MM.1S (cell line): Measurements from ENCODE around the gene PIK3C3.

ENCODE experiments used
- DNase-seq: peaks from one replicate; pipeline ENCODE4 v3.0.0-alpha.2; 2015
- H2AFZ ChIP-seq: fragments of 300-600 bp; sonication (generic); 2 replicates; pipeline ENCODE4 v1.6.0; 2016; ENCODE audit warnings: antibody characterized with exemption, low read length
- H3F3A ChIP-seq: fragments of 300-600 bp; sonication (generic); 2 replicates; pipeline ENCODE4 v1.6.1; 2016; ENCODE audit warnings: mild to moderate bottlenecking, antibody characterized with exemption, low read length, moderate library complexity, mixed read lengths; ENCODE audit not compliant: insufficient read depth
- H3K27ac ChIP-seq: fragments of 300-600 bp; sonication (generic); 2 replicates; pipeline ENCODE4 v1.5.1; 2016; ENCODE audit warnings: mild to moderate bottlenecking, low read length
- H3K27me3 ChIP-seq: fragments of 300-600 bp; sonication (generic); replicated peaks from 2 replicates; pipeline ENCODE4 v1.6.0; 2016; ENCODE audit warnings: low read length; ENCODE audit not compliant: insufficient read depth
- H3K36me3 ChIP-seq: fragments of 300-600 bp; sonication (generic); replicated peaks from 2 replicates; pipeline ENCODE4 v1.6.1; 2016; ENCODE audit warnings: mild to moderate bottlenecking, low read length, mixed read lengths; ENCODE audit not compliant: insufficient read depth
- H3K4me1 ChIP-seq: fragments of 300-600 bp; sonication (generic); 2 replicates; pipeline ENCODE4 v1.6.1; 2016; ENCODE audit warnings: low read length, mixed read lengths
- H3K4me2 ChIP-seq: fragments of 300-600 bp; sonication (generic); 2 replicates; pipeline ENCODE4 v1.6.0; 2016; ENCODE audit warnings: low read depth, low read length
- H3K4me3 ChIP-seq: fragments of 300-600 bp; sonication (generic); 2 replicates; pipeline ENCODE4 v1.5.1; 2016; ENCODE audit warnings: low read length, mixed read lengths
- H3K79me2 ChIP-seq: fragments of 300-600 bp; sonication (generic); 2 replicates; pipeline ENCODE4 v1.6.1; 2016; ENCODE audit warnings: mixed run types, low read length, mixed read lengths
- H3K9ac ChIP-seq: fragments of 300-600 bp; sonication (generic); 2 replicates; pipeline ENCODE4 v1.6.1; 2016; ENCODE audit warnings: low read length, mixed read lengths
- H3K9me2 ChIP-seq: fragments of 300-600 bp; sonication (generic); replicated peaks from 2 replicates; pipeline ENCODE4 v1.6.1; 2016; ENCODE audit warnings: mild to moderate bottlenecking, low read length, mixed read lengths; ENCODE audit not compliant: insufficient read depth
- H3K9me3 ChIP-seq: fragments of 300-600 bp; sonication (generic); replicated peaks from 2 replicates; pipeline ENCODE4 v1.6.1; 2016; ENCODE audit warnings: mild to moderate bottlenecking, low read length, mixed read lengths; ENCODE audit not compliant: insufficient read depth
- H4K20me1 ChIP-seq: fragments of 300-600 bp; sonication (generic); 2 replicates; pipeline ENCODE4 v1.6.1; 2016; ENCODE audit warnings: mild to moderate bottlenecking, low read length, moderate library complexity, mixed read lengths; ENCODE audit not compliant: insufficient read depth
- EZH2 ChIP-seq: fragments of 300-600 bp; sonication (generic); optimal IDR thresholded peaks from 2 replicates; pipeline ENCODE3; 2017; ENCODE audit warnings: low read depth, mild to moderate bottlenecking, antibody characterized with exemption, low read length, mixed read lengths
- EZH2phosphoT487 ChIP-seq: fragments of 300-600 bp; sonication (generic); IDR thresholded peaks from 2 replicates; pipeline ENCODE4 v1.6.1; 2018; ENCODE audit warnings: antibody characterized with exemption, low read length
- TF ChIP-seq, protein P1 (sequence below): fragments of 300-600 bp; sonication (generic); IDR thresholded peaks from 2 replicates; pipeline ENCODE4 v1.5.1; 2016; ENCODE audit warnings: antibody characterized with exemption, low read length, mixed read lengths

PIK3C3 gene

DNA sequence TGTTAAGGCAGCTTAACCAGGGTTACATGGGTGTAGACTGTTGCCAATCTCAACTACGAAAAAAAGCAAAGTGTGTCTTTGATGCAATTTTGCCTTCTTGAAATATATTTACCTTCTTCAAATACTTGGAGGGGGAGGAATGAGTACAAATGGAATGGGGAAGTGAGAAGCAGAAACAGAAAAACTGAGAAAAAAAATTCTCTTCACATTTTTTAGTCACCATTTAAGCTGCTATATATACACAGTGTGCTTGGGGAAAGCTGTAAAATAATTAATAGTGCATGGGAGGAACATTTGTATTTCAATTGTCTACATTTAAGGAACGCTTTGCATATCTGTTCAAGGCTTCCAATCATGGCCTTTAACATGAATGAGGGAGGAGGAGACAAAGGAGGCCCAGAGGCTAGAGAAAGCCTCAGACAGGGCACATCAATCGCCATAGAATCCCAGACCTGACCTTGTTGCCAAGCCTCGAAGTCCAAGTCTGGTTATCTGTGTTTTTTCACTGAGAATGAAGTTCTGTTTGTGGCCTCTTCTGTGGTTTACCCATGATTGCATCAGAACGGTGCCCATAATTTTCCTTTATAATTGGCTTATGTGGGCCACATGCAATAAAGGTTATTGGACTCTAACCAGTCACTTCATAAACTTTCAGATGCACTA is 158.6 kb downstream of the PIK3C3 start:
- no peaks in the 10 kb centered on the region for H3K27me3 ChIP-seq

DNA sequence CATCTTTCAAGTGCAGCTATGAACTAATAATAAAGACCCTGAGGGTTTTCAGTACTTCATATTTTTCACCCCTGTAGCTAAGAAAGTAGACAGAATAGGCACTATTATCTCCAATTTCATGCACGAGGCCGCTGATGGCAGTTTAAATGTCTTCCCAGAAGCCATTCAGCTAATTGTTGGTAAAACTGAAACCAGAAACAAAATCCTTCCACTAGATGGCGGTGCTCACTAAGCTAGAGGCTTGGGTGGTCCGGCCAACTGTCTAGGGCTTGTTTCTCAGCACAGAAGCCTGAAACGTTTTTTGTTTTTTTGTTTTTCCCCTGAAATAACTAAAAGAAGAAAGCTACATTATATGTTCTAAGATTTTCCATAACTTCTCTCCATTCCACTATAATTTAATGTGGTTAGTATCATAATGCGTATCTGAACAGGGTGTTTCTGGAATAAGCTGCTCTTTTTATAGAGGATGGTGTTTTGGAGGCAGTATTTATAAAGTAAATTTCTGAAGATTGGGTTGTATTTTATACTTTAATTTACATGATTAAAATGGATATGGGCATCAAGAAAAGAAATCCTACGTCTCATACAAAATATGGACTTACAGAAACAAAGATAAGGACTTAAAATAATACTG is 159.4 kb downstream of the PIK3C3 start:
- Histone ChIP-seq H3K4me1 (peaks cover 11% of the 10 kb centered on the region), H3K9me3 (no peaks in the 10 kb centered on the region), H3K4me2 (peak overlapping the region; percentile 25), H3K79me2 (no peaks in the 10 kb centered on the region), H4K20me1 (no peaks in the 10 kb centered on the region), H3K9me2 (no peaks in the 10 kb centered on the region), H3K9ac (no peak overlapping the region), H3K27ac (no peak overlapping the region), H2AFZ (peak overlapping the region; percentile 60), H3K27me3 (no peaks in the 10 kb centered on the region), H3K36me3 (no peaks in the 10 kb centered on the region), H3F3A (no peaks in the 10 kb centered on the region), H3K4me3 (no peak overlapping the region)
- no peak for TF ChIP-seq EZH2phosphoT487
- TF ChIP-seq, protein P1, sequence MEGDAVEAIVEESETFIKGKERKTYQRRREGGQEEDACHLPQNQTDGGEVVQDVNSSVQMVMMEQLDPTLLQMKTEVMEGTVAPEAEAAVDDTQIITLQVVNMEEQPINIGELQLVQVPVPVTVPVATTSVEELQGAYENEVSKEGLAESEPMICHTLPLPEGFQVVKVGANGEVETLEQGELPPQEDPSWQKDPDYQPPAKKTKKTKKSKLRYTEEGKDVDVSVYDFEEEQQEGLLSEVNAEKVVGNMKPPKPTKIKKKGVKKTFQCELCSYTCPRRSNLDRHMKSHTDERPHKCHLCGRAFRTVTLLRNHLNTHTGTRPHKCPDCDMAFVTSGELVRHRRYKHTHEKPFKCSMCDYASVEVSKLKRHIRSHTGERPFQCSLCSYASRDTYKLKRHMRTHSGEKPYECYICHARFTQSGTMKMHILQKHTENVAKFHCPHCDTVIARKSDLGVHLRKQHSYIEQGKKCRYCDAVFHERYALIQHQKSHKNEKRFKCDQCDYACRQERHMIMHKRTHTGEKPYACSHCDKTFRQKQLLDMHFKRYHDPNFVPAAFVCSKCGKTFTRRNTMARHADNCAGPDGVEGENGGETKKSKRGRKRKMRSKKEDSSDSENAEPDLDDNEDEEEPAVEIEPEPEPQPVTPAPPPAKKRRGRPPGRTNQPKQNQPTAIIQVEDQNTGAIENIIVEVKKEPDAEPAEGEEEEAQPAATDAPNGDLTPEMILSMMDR, result peak; percentile 83
- TF ChIP-seq EZH2, result no peak
- DNase-seq, result peak; percentile 68

More for the DNA sequence above, 158.6 kb downstream of the PIK3C3 start:
- no peak overlapping the region for H3K4me3 ChIP-seq
- no peaks in the 10 kb centered on the region for H3K9me3 ChIP-seq
- no peaks in the 10 kb centered on the region for H4K20me1 ChIP-seq
- no peak overlapping the region for H3K27ac ChIP-seq
- H3K4me2 ChIP-seq, result peak overlapping the region; percentile 25
- DNase-seq, result peak; percentile 24
- no peaks in the 10 kb centered on the region for H3K36me3 ChIP-seq
- H3K4me1 ChIP-seq, result peaks cover 11% of the 10 kb centered on the region
- no peaks in the 10 kb centered on the region for H3K9me2 ChIP-seq
- no peaks in the 10 kb centered on the region for H3F3A ChIP-seq
- H3K79me2 ChIP-seq, result no peaks in the 10 kb centered on the region
- TF ChIP-seq EZH2phosphoT487 (no peak), EZH2 (no peak)
- TF ChIP-seq, protein P1, result no peak
- no peak overlapping the region for H3K9ac ChIP-seq
- peak overlapping the region; percentile 60 for H2AFZ ChIP-seq

DNA sequence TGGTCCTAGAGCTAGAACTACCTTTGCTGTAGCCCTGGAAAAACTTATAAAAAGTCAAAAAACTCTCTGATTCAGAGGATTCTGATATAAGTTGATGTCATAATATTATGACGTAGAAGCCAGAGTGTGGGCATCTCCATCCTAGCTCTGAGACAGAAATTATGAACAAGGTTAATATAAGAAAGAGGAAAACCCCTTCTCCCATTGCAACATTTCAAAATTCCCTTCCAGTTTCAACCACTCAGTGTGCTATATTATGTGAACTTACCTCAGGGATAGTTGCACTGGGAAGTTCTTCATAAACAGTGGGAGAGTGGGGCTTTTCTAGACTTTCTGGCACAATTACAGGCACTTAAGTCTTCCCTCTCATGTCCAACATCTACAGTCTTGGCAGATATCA is 171.6 kb downstream of the PIK3C3 start:
- H3K4me3 ChIP-seq, result no peak overlapping the region
- H3K27me3 ChIP-seq, result no peaks in the 10 kb centered on the region
- H2AFZ ChIP-seq, result no peak overlapping the region
- no peak for DNase-seq
- no peak overlapping the region for H3K9ac ChIP-seq
- no peaks in the 10 kb centered on the region for H3F3A ChIP-seq
- H3K9me3 ChIP-seq, result no peaks in the 10 kb centered on the region
- no peaks in the 10 kb centered on the region for H3K79me2 ChIP-seq
- no peaks in the 10 kb centered on the region for H3K9me2 ChIP-seq
- no peak overlapping the region for H3K27ac ChIP-seq
- H3K4me2 ChIP-seq, result no peak overlapping the region
- H3K36me3 ChIP-seq, result no peaks in the 10 kb centered on the region
- no peak for TF ChIP-seq EZH2phosphoT487
- TF ChIP-seq, protein P1, result no peak
- no peak for TF ChIP-seq EZH2
- H3K4me1 ChIP-seq, result no peaks in the 10 kb centered on the region
- no peaks in the 10 kb centered on the region for H4K20me1 ChIP-seq
